Activated naive CD8-positive, alpha-beta T cell treated with anti-CD3 and anti-CD28 coated beads, Interleukin-2, amount 10 ng/mL, durations not matched to agents 7 days and 5 days (primary cell): ENCODE measurements around the gene NR5A2. TPM values are rescaled to one million over a fixed set of nuclear protein-coding genes. Genes with fewer than 3 reads are reported as not detected.

Experiments
- ATAC-seq: fragments of 150-1000 bp; cut with Tn5 transposase; one replicate; pipeline ENCODE4 v1.10.0; 2021; ENCODE audit warnings: low read depth, moderate library complexity
- POLR2A ChIA-PET: fragments of 350-600 bp; sonication (Branson Sonifier 250); formaldehyde crosslinking; loops from one replicate; lab custom pipeline; 2021; ENCODE audit warnings: antibody characterized with exemption; lab: Charles Lee
- DNase-seq: peaks from one replicate; pipeline ENCODE4 v3.0.0; 2021
- H3K27ac Mint-ChIP-seq: one replicate; pipeline ENCODE4 v1.8.0; 2022; ENCODE audit warnings: mild to moderate bottlenecking, mixed read lengths
- H3K27me3 Mint-ChIP-seq: one replicate; pipeline ENCODE4 v1.8.0; 2022; ENCODE audit warnings: mild to moderate bottlenecking, moderate library complexity, mixed read lengths
- H3K36me3 Mint-ChIP-seq: one replicate; pipeline ENCODE4 v1.8.0; 2021; ENCODE audit warnings: mild to moderate bottlenecking, mixed read lengths
- H3K4me1 Mint-ChIP-seq: one replicate; pipeline ENCODE4 v1.8.0; 2021; ENCODE audit warnings: mixed read lengths
- H3K4me3 Mint-ChIP-seq: one replicate; pipeline ENCODE4 v1.8.0; 2022; ENCODE audit warnings: mild to moderate bottlenecking, moderate library complexity, mixed read lengths
- H3K9me3 Mint-ChIP-seq: one replicate; pipeline ENCODE4 v1.8.0; 2021; ENCODE audit warnings: mixed read lengths
- total RNA-seq, 2 experiments: library from RNA; stranded (reverse); gene quantifications; one replicate each; pipeline ENCODE4 v1.2.3, GENCODE V29; 2021

The NR5A2 gene
- total RNA-seq, 2 experiments from 2014 or later = not detected

DNA sequence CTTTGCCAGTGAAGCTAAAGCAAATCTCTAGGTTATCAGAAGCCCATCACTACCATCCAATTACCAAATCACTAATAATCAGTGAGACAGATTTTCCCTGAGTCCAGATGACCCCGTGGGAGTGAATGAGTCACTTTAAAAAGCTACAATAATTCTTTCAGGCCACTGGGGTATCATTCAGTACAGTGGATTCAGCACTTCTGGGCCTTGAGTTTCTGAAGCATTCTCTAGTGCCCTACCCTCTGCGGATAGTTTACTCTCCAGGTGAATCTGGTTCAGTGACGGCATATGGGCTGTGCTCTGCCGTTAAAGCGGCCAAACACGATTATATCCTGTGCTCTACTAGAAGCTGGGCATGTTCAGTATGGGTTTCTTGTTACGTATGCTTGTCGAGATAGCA, 26.1 kb downstream of the NR5A2 start:
- no peak for ATAC-seq
- no peaks in the 10 kb centered on the region for H3K4me1 Mint-ChIP-seq
- no peaks in the 10 kb centered on the region for H3K9me3 Mint-ChIP-seq
- DNase-seq = no peak
- peaks cover 19% of the 10 kb centered on the region for H3K27me3 Mint-ChIP-seq
- POLR2A ChIA-PET = no interaction called here
- H3K36me3 Mint-ChIP-seq = no peaks in the 10 kb centered on the region
- no peak overlapping the region for H3K4me3 Mint-ChIP-seq
- H3K27ac Mint-ChIP-seq = no peak overlapping the region

DNA sequence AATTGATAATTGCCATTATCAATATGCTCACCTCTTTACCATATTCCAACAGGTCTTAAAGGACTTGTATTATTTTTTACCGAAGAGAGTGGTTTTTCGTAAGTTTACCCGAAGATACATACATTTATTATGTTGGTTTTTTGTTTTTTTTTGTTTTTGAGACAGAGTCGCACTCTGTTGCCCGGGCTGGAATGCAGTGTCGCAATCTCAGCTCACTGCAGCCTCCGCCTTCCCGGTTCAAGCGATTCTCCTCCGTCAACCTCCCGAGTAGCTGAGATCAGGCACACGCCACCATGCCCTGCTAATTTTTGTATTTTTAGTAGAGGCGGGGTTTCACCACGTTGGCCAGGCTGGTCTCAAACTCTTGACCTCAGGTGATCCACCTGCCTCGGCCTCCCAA, 30.8 kb downstream of the NR5A2 start:
- Mint-ChIP-seq H3K9me3 (no peaks in the 10 kb centered on the region), H3K4me3 (no peak overlapping the region), H3K4me1 (no peaks in the 10 kb centered on the region), H3K27ac (no peak overlapping the region), H3K36me3 (no peaks in the 10 kb centered on the region), H3K27me3 (peaks cover 7% of the 10 kb centered on the region)
- DNase-seq = no peak
- ATAC-seq = no peak
- POLR2A ChIA-PET = no interaction called here

DNA sequence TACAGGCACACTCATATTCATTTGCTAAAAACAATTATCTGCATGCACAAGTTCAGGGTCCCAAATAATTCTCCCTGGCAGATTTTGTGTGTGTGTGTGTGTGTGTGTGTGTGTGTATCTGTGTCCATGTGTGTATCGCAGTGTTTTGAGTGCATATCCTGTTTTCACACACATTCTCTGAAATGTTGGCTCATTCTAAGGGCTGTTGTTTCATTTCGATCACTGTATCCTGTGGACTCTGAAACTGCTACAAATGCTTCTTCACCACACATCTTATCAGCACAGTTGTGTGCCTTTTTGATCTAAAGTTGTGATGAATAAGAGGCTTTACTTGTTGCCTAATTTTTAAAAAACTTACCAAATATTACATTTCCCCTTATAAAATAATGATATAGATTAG, 34.6 kb downstream of the NR5A2 start:
- Mint-ChIP-seq H3K4me1 (no peaks in the 10 kb centered on the region), H3K27me3 (peaks cover 16% of the 10 kb centered on the region), H3K4me3 (no peak overlapping the region), H3K9me3 (no peaks in the 10 kb centered on the region), H3K36me3 (no peaks in the 10 kb centered on the region), H3K27ac (no peak overlapping the region)
- DNase-seq = no peak
- POLR2A ChIA-PET = no interaction called here
- ATAC-seq = no peak

DNA sequence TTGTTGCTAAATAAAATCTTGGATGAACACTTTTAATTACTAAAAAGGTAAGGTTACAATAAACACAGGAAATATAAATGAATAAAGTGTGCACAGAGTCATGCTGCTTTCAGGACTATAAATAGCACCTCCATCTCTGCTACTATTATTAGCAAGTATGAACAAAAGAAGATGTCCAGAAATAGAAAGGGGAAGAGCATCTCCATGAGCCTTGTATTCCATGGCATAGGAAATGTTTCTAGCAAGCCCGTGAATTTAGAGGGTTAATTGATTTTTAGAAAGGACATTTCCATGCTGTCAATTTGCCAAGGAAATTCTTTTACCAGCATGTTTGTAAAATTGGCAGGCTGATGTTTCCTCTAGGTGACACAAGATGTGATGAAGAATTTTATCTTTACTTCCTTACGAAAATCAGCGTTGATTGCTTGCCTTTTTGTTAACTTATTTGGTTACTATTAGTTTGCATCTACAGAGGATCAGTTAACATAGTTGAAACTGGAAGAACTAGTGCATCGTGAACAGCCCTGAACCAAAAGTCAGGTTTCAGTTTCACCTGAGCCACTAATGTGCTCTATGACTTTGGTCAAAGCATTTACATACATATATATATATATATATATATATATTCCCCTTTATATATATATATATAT, 45.3 kb downstream of the NR5A2 start:
- H3K4me1 Mint-ChIP-seq = no peaks in the 10 kb centered on the region
- no peaks in the 10 kb centered on the region for H3K36me3 Mint-ChIP-seq
- POLR2A ChIA-PET = no interaction called here
- H3K4me3 Mint-ChIP-seq = no peak overlapping the region
- H3K27me3 Mint-ChIP-seq = peaks cover 51% of the 10 kb centered on the region
- H3K9me3 Mint-ChIP-seq = no peaks in the 10 kb centered on the region
- DNase-seq (no peak), ATAC-seq (no peak)
- no peak overlapping the region for H3K27ac Mint-ChIP-seq

DNA sequence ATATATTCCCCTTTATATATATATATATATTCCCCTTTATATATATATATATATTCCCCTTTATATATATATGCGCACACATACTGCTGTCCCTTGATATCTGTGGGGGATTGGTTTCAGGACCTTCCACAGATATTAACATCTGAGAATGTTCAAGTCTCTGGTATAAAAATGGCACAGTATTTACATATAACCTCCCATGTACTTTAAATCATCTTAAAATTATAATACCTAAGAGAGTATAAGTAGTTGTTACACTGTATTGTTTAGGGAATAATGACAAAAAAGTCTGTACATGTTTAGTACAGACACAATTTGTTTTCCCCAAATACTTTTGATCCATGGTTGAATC, 45.8 kb downstream of the NR5A2 start:
- H3K27me3 Mint-ChIP-seq = peaks cover 49% of the 10 kb centered on the region
- H3K27ac Mint-ChIP-seq = no peak overlapping the region
- no peaks in the 10 kb centered on the region for H3K9me3 Mint-ChIP-seq
- H3K4me1 Mint-ChIP-seq = no peaks in the 10 kb centered on the region
- no peak overlapping the region for H3K4me3 Mint-ChIP-seq
- H3K36me3 Mint-ChIP-seq = no peaks in the 10 kb centered on the region
- POLR2A ChIA-PET = no interaction called here
- ATAC-seq = no peak
- no peak for DNase-seq

DNA sequence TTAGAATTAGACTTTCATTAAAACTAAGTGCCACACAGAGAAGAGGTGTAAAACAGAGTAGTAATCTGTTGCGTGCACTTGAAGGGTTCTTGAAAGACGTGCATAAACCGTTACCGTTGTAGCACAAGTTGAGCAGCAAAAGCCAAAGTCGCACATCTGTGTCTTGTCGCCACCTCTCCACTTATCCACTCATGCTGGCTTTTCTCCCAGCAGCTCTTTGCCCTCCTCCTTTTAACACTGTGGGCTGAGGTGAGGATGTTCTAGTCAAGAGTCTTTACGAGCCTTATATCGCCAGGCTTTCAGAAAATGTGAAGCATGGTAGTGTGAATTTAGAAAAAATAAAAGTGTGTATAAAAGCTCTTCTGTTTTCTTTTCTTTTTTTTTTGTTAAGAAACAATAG, 48.0 kb downstream of the NR5A2 start:
- no peak for DNase-seq
- no peaks in the 10 kb centered on the region for H3K36me3 Mint-ChIP-seq
- H3K4me3 Mint-ChIP-seq = no peak overlapping the region
- POLR2A ChIA-PET = no interaction called here
- peaks cover 44% of the 10 kb centered on the region for H3K27me3 Mint-ChIP-seq
- no peaks in the 10 kb centered on the region for H3K9me3 Mint-ChIP-seq
- no peaks in the 10 kb centered on the region for H3K4me1 Mint-ChIP-seq
- no peak overlapping the region for H3K27ac Mint-ChIP-seq
- ATAC-seq = no peak

DNA sequence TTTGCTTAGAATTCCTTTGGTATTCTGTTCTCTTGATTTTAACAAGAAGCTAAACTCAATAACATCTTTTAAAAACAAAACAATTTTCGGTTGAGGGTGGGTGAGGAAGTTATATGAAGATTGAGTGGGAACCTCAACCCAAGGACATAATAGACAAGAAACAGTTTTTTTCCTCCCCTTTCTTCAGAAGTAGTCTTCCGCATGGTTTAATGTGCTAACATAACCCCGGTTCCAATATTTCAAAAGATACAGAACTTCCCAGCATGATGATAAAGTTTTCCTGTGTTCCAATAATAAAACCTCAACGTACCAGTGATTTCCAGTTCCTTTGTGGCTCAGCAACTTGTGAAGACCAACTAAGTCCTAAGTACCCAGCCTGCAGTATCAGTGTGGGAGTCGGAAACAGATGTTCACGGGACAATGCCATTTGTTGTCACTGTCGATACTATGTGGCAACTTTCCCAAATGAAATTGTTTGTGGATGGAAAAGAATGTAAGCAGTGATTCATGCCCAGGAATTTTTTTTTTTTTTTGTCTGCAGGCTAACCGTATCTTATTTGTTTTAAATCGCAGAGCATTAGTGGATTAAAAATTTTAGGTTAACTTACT, 48.5 kb downstream of the NR5A2 start:
- no peak overlapping the region for H3K4me3 Mint-ChIP-seq
- no peaks in the 10 kb centered on the region for H3K36me3 Mint-ChIP-seq
- H3K27ac Mint-ChIP-seq = no peak overlapping the region
- POLR2A ChIA-PET = no interaction called here
- ATAC-seq (no peak), DNase-seq (no peak)
- H3K9me3 Mint-ChIP-seq = no peaks in the 10 kb centered on the region
- H3K4me1 Mint-ChIP-seq = no peaks in the 10 kb centered on the region
- peaks cover 43% of the 10 kb centered on the region for H3K27me3 Mint-ChIP-seq

DNA sequence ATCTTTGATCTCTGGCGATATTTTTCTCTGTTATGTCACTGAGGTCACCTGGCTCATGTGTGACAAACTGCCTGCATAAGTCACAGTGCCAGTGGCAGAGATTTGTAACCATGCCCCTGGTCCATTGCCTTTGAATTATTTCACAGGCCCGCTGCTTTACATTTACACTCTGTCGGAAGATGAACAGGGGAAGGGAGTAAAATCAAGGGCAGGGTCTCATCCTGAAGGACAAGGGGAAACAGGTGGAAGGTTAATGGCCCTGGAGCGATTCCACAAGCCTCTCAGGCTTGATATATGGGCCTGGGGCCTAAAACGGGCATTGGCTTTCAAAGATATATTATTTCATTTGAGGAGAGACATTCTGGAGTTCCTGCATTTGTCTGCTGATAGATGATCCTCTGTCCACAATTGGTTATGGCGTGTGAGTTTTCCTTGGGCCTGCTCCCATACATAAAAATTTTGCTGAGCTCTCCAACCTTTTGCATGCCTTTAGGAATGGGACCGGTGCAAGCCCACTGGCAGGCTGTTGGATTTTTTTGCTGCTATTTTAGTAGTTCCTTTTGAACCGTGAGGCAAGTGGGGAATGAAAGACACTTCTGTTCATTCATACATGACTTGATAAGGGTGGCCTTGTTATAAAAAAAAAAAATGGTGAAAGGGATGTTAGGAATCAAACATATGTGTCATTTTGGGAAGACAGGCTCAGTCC, 51.9 kb downstream of the NR5A2 start:
- peaks cover 43% of the 10 kb centered on the region for H3K27me3 Mint-ChIP-seq
- no peak for ATAC-seq
- H3K36me3 Mint-ChIP-seq = no peaks in the 10 kb centered on the region
- H3K4me1 Mint-ChIP-seq = no peaks in the 10 kb centered on the region
- H3K27ac Mint-ChIP-seq = no peak overlapping the region
- H3K4me3 Mint-ChIP-seq = no peak overlapping the region
- POLR2A ChIA-PET = no interaction called here
- no peak for DNase-seq
- no peaks in the 10 kb centered on the region for H3K9me3 Mint-ChIP-seq

DNA sequence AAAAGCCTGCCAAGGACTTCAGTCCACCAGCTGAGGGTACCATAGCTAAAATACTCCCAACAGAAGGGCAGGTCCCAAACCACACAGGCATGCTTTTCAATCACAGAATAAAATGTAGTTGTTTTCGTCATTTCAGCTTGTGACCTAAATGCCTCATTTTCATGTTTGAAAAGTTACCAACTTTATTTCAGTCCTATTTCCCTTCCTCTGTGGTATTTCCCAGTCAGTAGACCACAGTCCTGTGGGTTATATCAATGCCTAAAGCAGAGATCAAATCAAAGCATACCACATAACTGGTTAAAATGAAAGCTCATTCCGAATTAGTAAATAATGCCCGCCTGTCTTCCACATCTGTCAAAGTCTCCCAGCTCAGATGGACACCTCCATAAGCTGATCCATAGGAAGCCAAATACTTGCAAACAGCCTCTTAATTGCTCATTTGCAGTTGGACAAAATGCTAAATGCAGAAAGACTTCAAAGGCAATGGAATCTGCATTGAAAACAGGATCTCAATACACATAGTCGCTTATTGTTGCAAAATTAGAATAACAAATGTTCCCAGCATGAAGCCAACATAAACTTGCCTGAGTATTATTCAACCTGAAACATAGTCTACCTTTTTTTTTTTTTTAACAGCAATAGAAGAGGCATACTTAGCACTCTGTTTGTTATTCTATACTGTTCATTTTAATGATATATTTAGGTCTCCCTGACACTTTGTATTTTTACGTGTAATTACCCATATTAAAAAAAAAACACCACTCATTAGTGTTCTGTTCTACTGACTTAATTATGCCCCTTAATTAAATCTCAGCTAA, 53.9 kb downstream of the NR5A2 start:
- Mint-ChIP-seq H3K9me3 (no peaks in the 10 kb centered on the region), H3K36me3 (no peaks in the 10 kb centered on the region), H3K4me3 (no peak overlapping the region), H3K27ac (no peak overlapping the region), H3K27me3 (peaks cover 44% of the 10 kb centered on the region), H3K4me1 (no peaks in the 10 kb centered on the region)
- POLR2A ChIA-PET = no interaction called here
- DNase-seq = no peak
- no peak for ATAC-seq

DNA sequence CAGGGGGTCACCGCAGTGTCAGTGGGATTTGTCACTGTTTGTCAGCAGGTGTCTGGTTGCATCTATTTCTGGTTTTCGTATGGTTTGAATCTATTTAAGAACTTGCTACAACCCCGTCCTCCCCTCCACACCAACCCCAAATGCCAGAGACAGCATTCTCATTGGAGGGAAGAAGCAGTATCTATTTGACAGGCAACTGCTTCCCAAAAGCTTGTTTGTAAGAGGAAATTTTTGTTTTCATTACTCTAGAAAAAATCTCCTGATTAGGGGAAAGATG, 54.4 kb downstream of the NR5A2 start:
- POLR2A ChIA-PET = no interaction called here

DNA sequence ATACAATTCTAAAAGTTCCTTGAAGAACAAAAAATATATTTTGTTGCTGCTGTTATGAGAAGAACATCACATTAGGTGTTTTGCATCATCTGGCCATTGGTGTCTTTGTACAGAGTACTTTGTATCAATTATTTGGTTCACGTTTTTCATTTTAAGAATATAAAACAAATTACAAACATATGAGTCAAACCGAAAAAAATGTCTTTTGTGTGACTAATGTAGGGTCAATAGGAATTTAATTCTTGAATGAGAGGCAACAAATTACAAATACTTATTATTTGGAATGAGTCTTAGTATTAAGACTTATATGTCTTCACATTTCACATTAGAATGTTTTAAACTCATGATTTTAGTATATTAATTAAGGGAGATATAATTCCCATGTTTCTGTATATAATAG, 54.8 kb downstream of the NR5A2 start:
- no peaks in the 10 kb centered on the region for H3K36me3 Mint-ChIP-seq
- H3K9me3 Mint-ChIP-seq = no peaks in the 10 kb centered on the region
- no peak overlapping the region for H3K27ac Mint-ChIP-seq
- no peaks in the 10 kb centered on the region for H3K4me1 Mint-ChIP-seq
- peaks cover 42% of the 10 kb centered on the region for H3K27me3 Mint-ChIP-seq
- H3K4me3 Mint-ChIP-seq = no peak overlapping the region
- ATAC-seq = no peak
- no peak for DNase-seq
- POLR2A ChIA-PET = no interaction called here

More for the DNA sequence above, 54.4 kb downstream of the NR5A2 start:
- DNase-seq (no peak), ATAC-seq (no peak)
- no peak overlapping the region for H3K27ac Mint-ChIP-seq
- H3K36me3 Mint-ChIP-seq = no peaks in the 10 kb centered on the region
- no peaks in the 10 kb centered on the region for H3K9me3 Mint-ChIP-seq
- no peaks in the 10 kb centered on the region for H3K4me1 Mint-ChIP-seq
- peaks cover 42% of the 10 kb centered on the region for H3K27me3 Mint-ChIP-seq
- no peak overlapping the region for H3K4me3 Mint-ChIP-seq

DNA sequence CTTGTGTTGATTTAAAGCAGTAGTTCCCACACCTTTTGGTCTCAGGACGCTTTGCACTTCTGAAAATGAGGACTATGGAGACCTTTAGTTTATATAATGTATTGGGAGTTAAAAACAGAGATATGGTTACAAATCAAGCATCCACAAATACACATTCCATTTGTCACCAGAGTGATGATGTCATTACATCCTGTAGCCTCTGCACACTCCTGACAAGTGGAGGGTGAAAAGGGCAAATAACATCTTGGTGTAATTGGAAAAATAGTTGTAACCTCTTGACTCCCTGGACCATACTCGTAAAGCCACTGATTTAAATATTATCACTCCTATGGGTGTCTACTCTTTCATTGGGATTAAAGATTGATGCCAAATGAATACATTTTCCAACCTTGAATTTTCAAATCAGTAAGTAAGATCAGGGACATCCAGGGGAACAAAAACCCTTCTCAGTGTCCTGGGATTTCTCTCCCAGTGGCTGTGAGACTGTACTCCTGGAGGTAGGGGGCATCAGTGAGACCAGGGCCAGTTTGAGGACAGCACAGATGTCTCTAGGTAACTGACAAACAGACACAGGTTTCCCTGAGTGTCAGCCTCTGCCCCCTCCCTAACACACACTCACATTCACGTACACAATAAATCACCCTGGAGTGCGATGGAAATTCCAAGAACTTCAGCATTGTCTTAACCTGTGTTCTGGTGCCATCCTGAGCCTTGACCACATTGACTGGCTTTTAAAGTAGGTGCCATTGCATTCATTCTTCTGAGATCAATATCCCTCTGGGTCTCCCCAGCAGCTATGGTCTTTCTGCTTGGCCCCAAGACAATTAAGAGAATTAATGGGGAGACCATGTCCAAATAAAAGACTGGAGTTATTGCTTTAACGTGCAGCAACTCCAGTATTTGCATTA, 63.0 kb downstream of the NR5A2 start:
- Mint-ChIP-seq H3K27me3 (peaks cover 12% of the 10 kb centered on the region), H3K9me3 (no peaks in the 10 kb centered on the region), H3K4me3 (no peak overlapping the region), H3K4me1 (no peaks in the 10 kb centered on the region), H3K27ac (no peak overlapping the region), H3K36me3 (no peaks in the 10 kb centered on the region)
- DNase-seq = no peak
- POLR2A ChIA-PET = no interaction called here
- no peak for ATAC-seq

DNA sequence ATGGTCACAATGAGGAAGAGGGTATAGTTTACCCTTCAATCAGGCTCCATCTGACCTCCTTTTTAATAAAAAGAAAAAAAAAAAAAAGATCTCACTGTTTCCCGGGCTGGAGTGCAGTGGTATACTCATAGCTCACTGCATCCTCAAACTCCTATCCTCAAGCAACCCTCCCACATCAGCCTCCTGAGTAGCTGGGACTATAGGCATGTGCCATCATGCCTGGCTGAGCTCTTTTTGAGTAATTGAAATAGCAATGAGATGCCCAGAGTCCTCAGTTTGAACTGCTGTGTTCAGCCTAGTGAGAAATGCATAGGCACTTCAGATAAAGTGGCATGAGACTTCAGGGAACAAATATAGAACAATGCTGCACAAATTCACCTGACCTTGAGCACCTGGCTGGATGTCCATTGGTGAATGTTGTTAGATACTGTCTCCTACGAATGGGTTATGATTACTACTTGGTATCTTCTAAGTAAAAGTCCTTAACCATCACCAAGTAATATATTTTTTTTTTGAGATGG, 67.6 kb downstream of the NR5A2 start:
- ATAC-seq = no peak
- Mint-ChIP-seq H3K4me3 (no peak overlapping the region), H3K36me3 (no peaks in the 10 kb centered on the region), H3K27me3 (peaks cover 18% of the 10 kb centered on the region), H3K27ac (no peak overlapping the region), H3K9me3 (no peaks in the 10 kb centered on the region), H3K4me1 (no peaks in the 10 kb centered on the region)
- no peak for DNase-seq
- POLR2A ChIA-PET = no interaction called here
